ENCODE data around the gene TTR. TPM values are rescaled to one million over a fixed set of nuclear protein-coding genes. Genes with fewer than 3 reads are reported as not detected.
A peak's percentile ranks its signal among the peaks of the same experiment; 100 is the strongest.

The TTR gene
- total and polyA plus RNA-seq, 2 of the 13 experiments (the other 11 are each of a cell fraction or from before 2014, with no cell fraction given), result 91.3 to 496 TPM

GRCh38 chr18:31558567-31558966 is 33.1 kb upstream of the TTR start (continued):
- no peak for TF ChIP-seq PRDM10 (CRISPR knock-in tag; IDR thresholded peaks at IDR 0.05; ENCODE audit: low read depth)
- no peak for TF ChIP-seq MLX (CRISPR knock-in tag; IDR thresholded peaks at IDR 0.05)
- TF ChIP-seq ZNF513 (CRISPR knock-in tag; conservative IDR thresholded peaks at IDR 0.05), result no peak
- no peak for TF ChIP-seq ATAD3A (CRISPR knock-in tag; IDR thresholded peaks at IDR 0.05)
- TF ChIP-seq YEATS2 (CRISPR knock-in tag; IDR thresholded peaks at IDR 0.05; ENCODE audit: borderline replicate concordance), result no peak; the same call in 1 of the 2 replicates
- TF ChIP-seq GATAD2A (CRISPR knock-in tag; IDR thresholded peaks at IDR 0.05), result peak; percentile 83
- TF ChIP-seq GABPB1 (CRISPR knock-in tag; IDR thresholded peaks at IDR 0.05), result 0 out of 2 replicates have a peak, but pooled peaks have one; percentile 15
- no peak for TF ChIP-seq SAFB2 (CRISPR knock-in tag; IDR thresholded peaks at IDR 0.05; ENCODE audit: borderline replicate concordance, low read depth)
- no peak for TF ChIP-seq GATA4 (IDR thresholded peaks at IDR 0.05; ENCODE audit: borderline replicate concordance, low read depth)
- TF ChIP-seq ZNF616 (CRISPR knock-in tag; IDR thresholded peaks at IDR 0.05; ENCODE audit: low read depth), result no peak
- TF ChIP-seq MBD4 (IDR thresholded peaks at IDR 0.05; ENCODE audit: borderline replicate concordance, low read length), result no peak
- TF ChIP-seq ZNF275 (CRISPR knock-in tag; IDR thresholded peaks at IDR 0.05; ENCODE audit: borderline replicate concordance), result no peak
- no peak for TF ChIP-seq GLI4 (CRISPR knock-in tag; IDR thresholded peaks at IDR 0.05; ENCODE audit: borderline replicate concordance)
- no peak for TF ChIP-seq E2F1 (CRISPR knock-in tag; IDR thresholded peaks at IDR 0.05)
- no peak for TF ChIP-seq FOSL1 (CRISPR knock-in tag; IDR thresholded peaks at IDR 0.05; ENCODE audit: borderline replicate concordance)
- no peak for TF ChIP-seq SOX6 (IDR thresholded peaks at IDR 0.05)
- TF ChIP-seq SOX6 (CRISPR knock-in tag; IDR thresholded peaks at IDR 0.05), result peak; percentile 62
- TF ChIP-seq NCOA2 (CRISPR knock-in tag; IDR thresholded peaks at IDR 0.05), result peak; percentile 43; the same call in 1 of the 2 replicates
- TF ChIP-seq HDAC1 (CRISPR knock-in tag; IDR thresholded peaks at IDR 0.05), result peak; percentile 71
- peak; percentile 74 for TF ChIP-seq MED1 (CRISPR knock-in tag; IDR thresholded peaks at IDR 0.05)

Data from HepG2 (cell line).